ENCODE results near the gene PHYHD1.
A peak's percentile ranks its signal among the peaks of the same experiment; 100 is the strongest.
"Not testable (repeated sequence)": the region's sequence is repeated elsewhere in the genome, so short reads cannot be mapped to it uniquely, and the experiment has no call there.

The PHYHD1 gene

DNA sequence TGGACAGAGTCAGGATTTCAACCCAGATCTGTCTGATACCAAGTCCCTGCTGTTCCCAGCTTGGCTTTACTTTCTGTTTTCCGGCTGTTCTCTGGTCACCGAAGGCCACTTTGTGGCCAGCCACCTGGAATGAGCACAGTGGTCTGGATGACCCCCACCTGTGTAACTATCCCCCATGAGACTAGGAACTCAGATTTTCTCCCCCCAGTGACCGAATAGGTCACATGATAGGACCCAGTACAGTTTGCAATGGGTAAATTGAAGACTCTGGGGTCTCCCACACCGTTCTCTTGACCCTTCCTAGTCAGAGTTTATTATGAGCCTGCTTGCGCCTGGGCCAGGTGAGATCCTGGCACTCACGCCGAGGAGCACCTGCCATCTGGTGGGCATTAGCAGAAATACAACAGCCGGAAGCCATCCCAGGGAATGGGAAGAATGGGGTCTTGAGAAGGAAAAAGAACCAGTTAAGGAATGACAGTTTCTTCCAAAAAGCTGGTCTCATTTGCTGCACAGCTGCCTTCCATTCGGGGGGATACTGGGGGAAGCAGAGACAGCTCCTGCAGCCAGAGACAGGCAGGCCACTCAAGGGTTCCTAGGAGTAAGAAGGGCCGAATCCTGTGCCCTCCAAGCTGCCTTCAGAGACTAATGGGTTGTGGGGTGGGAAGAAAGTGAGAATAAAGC lies 7.1 kb downstream of the PHYHD1 start:
- DNase-seq = peak; percentile 48

DNA sequence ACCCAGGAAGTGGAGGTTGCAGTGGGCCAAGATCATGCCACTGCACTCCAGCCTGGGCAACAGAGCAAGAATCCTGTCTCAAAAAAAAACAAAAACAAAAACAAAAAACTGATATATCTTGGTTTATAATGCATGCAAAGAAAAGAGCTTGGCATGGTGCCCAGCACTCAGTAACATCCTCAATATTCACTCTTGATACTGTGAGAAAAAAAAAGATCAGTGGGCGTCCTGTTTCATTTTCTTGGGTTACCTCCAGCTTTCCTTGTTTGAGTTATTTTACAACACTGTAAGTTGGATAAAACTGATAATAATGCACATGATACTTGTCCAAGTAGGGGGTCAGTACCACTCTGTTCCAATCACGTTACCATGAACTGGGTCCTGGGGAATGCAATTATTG lies 7.8 kb downstream of the PHYHD1 start:
- no peak for DNase-seq

DNA sequence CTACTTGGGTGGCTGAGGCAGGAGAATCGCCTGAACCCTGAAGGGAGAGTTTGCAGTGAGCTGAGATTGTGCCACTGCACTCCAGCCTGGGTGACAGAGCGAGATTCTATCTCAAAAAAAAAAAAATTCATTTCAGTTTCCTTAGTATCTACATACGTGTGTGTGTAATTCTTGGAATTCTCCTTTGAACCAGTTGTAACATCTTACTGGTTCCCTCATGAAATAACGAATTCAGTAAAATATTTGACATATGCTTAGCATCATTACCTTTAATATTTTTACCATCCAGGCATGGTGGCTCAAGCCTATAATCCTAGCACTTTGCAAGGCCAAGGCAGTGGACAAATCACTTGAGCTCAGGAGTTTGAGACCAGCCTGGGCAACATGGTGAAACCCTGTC lies 8.8 kb downstream of the PHYHD1 start:
- no peak for DNase-seq

DNA sequence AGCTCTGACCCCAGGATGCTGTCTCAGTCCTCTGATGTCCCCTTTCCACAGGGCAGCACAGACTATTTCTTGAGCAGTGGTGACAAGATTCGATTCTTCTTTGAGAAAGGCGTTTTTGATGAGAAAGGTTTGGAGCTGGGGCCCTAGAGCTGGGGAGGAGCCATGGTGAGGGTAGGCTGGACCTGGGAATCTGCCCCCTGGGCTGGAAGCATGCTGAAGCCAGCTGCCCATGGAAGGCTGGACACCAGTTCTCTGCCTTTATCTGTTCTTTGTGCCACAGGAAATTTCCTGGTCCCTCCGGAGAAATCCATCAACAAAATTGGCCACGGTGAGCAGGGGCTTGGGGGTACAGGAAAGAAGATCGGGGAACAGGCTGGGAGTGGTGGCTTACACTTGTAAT lies 12.9 kb downstream of the PHYHD1 start:
- DNase-seq = no peak

DNA sequence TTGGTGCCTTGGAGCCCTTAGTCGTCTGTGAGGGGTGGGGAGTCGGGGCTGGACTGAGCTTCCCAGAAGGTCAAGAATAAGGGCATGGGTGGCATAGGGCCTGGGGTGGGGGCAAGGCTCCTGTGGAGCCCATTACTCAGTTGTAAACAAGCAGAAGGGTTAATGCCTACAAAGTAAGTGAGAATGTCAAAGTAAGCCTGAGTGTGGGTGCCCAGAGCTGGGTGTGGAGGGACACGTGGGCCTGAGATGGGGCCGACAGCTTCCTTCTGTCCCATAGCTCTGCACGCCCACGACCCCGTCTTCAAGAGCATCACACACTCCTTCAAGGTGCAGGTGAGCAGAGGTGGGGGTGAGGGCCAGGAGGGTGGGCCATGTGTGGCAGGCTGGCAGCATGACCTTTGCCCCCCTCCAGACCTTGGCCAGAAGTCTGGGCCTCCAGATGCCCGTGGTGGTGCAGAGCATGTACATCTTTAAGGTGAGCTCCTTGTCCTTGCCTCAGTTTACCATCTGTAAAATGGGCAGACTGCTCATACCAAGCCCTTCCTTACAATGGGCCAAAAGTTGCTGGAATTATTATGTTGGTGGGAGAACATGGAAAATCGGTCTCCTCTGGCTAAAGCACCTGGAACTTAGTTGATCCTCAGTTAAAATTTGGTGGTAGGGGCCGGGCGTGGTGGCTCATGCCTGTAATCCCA lies 15.5 kb downstream of the PHYHD1 start:
- no peak for DNase-seq

DNA sequence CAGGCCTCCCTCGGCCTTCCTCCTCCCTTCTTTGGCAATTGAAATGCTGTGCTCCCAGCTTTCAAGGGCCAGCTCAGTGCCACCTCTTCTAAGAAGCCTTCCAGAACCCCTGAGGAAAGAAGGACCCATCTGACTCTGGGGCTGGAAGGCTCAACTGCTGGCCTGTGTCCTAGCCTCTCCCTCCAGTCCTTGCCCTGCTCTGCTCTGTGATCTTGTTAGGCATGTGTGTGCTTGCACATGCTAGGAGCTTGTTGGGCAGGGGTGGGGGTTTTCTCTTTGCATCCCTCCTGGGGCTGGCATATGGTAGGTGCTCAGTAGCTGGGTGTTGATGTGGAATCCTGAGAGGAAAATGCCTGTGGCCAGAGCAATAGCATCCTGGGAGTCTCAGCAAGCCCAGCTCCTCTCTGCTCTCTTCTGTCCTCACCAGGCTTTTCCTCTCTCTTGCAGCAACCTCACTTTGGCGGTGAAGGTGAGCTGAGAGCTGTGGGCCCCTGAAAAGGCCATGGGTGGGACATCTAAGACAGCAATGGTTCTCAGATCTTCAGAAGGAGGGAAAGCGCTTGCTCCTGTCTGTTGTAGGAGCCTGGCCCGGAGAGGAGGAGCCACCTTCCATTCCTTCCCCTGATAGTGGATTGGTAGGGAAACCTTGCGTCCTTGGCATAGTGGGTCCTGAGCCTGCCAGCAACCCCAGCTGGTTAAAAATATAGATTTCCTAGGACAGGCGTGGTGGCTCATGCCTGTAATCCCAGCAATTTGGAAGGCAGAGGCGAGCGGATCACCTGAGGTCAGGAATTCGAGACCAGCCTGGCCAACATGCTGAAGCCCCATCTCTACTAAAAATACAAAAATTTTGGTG lies 16.8 kb downstream of the PHYHD1 start:
- DNase-seq = no peak

DNA sequence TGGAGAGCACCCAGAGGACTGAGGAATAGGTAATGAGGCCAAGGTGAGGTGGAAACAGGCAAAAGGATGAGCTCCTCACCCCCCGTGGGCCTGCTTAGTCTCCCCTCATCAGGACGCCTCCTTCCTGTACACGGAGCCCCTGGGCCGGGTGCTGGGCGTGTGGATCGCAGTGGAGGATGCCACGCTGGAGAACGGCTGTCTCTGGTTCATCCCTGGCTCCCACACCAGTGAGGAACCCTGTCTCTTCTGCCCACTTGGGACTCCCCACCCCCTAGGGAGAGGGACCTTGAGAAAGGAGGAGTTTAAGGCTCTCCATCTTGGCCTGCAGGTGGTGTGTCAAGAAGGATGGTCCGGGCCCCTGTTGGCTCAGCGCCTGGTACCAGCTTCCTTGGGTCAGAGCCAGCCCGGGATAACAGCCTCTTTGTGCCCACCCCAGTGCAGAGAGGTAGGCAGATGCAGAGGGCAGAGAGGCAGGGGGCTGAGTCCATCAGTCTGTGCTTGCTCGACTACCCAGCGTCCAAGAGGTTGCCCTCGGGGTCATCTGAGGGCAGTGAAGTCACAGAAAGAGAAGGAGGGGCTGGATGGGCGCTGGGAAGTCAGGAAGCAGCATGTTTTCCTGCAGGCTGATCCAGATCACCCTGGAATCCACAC lies 19.6 kb downstream of the PHYHD1 start:
- no peak for DNase-seq

DNA sequence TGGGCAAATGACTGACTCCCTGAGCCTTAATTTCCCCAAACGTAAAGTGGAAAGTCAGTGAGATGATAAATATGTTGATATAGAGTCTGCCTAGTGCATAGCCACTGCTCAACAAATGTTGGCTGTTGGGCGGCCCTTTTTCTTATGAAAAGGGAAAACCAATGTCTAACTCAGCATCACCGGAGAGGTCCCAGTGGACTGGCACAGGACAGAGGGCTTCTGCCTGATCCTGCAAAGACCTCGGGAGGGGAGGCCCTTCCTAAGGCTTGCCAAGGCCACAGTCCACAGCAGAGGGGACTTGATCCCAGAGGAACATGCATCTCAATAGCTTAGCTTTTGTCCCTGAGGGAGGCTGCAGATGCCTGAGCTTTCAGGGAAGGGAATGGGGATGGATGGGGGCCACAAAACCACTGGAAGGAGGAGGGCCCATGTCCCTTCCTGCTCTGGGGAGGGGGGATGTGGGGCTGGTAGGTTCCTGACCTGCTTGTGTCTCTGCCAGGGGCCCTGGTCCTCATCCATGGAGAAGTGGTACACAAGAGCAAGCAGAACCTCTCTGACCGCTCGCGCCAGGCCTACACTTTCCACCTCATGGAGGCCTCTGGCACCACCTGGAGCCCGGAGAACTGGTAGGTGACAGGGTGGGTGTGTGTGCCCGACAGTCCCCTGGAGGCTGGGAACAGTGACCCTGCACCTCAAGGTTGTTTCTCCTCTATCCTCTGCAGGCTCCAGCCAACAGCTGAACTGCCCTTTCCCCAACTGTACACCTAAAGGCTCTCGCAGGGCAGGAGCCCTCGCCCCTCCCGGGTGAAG lies 20.4 kb downstream of the PHYHD1 start:
- no peak for DNase-seq

DNA sequence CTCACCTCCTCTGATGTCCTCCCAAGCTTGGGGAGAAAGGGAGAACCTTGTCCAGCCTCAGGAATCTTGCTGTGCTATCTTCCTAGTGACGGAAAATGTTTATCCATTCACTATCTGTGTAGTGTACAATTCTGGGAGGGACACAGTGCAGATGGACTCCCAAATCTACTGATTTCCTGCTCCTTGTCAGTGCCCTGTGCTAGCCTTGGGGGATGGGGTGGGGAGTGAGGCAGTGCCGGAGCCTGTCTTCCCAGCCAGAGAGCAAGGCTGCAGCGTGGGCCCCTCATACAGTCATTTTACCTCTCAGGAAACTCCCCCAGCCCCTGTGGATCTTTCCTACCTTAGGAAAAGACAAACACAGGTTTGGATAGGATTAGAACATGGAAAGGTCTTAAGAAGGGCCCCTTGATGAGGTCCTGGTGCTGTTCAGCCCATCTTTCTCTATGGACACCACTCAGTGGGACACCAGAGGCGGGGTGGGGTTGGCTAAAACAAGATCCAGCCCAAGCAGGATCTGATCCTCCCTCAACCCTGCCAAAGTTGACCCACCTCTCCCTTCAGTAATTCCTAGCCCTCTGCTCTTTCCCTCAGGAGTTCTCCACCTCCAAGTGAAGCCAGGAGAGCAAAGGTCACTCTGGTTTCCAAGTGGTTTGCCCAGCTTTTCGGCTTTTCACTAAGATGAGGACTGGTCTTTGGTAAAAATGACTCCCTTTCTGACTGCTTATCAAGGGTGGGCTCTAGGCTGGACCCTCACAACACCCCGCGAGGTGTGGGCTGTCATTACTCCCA lies 23.2 kb downstream of the PHYHD1 start:
- DNase-seq = no peak

DNA sequence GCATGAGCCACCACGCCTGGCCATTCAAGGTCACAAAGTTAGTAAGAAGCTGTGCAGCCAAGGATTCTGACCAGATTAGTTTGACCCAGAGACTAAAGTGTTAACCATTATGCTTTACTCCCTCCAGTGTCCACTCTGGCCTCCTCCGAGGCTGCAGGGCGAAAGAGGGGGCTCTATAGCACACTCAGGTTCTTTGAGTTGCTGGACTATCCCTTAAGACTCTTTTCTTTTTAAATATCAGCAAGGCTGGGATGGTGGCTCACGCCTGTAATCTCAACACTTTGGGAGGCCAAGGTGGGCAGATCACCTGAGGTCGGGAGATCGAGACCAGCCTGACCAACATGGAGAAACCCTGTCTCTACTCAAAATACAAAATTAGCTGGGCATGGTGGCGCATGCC lies 24.2 kb downstream of the PHYHD1 start:
- DNase-seq = not testable (repeated sequence)

DNA sequence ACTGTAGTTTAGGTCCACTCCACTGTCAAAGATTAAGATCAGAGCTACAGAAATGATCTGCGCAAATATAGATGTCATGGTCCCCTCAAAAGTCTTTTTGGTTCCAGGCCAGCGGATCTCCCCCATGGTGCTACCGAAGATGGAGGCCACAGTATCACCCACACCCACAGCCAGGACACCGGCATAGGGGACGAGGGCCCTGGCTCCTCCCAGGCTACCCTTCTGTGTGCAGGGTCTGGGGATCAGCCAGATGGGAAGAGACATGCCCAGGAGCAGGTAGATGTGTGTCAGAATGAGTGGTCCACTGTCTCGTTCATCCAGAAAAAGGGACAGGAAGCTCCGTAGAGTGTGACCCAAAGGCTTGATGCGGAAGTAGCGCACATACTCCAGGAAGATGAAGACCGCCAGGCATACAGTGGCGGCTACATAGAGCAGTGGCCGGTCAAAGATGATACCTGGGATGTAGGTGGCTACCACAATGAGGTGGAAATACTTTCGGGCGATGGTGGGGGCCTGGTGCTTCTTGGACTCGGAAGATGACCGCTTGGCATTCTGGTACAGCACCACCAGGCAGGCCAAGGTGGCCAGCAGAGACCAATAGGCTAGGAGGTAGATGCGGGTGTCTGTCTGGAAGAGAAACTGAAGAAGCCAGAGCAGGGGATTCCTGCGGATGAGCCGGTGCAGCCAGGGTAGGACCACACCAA lies 25.2 kb downstream of the PHYHD1 start:
- no peak for DNase-seq

DNA sequence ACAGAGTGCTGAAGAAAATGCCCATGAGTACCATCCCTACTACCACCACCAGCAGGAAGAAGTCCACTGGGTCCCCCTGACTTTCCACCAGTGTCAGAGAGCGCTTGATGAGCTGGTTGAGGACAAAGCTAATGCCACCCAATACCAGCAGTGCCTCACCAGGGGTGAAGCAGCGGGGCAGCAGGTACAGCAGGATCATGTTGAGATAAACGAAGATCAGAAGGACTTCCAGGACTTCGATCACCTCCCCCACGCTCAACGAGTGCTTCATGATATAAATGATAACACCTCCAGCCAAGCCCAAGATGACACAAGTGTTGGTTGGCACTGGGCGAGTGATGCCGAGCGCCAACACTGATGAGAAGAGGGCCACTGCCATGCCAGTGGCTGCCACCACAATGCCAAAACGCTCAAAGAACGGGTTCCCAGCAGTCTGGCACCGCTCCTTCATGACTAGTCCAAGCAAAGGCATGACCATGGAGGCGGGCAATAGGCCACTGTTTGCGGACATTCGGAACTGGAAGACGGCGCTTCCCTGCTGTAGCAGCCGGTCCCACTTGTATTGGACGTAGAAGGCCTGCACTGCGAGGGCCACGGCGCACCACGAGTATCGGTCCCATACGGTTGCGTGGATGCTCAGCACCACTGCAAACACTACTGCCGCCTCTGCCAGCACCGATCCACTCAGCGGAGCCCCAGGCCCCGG lies 25.9 kb downstream of the PHYHD1 start:
- DNase-seq = peak; percentile 6

DNA sequence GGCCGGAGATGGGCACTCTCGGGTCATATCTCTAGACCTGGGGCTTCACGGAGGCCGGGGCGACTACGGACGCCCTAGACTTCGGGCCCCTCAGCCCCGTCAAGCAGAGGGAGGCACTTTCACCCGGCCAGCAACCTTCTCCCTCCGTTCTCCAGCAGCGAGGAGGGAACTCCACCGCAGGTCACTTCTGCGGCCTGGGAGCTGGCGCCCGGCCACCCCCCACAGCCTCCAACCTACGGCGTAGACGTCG lies 26.4 kb downstream of the PHYHD1 start:
- DNase-seq = no peak

DNA sequence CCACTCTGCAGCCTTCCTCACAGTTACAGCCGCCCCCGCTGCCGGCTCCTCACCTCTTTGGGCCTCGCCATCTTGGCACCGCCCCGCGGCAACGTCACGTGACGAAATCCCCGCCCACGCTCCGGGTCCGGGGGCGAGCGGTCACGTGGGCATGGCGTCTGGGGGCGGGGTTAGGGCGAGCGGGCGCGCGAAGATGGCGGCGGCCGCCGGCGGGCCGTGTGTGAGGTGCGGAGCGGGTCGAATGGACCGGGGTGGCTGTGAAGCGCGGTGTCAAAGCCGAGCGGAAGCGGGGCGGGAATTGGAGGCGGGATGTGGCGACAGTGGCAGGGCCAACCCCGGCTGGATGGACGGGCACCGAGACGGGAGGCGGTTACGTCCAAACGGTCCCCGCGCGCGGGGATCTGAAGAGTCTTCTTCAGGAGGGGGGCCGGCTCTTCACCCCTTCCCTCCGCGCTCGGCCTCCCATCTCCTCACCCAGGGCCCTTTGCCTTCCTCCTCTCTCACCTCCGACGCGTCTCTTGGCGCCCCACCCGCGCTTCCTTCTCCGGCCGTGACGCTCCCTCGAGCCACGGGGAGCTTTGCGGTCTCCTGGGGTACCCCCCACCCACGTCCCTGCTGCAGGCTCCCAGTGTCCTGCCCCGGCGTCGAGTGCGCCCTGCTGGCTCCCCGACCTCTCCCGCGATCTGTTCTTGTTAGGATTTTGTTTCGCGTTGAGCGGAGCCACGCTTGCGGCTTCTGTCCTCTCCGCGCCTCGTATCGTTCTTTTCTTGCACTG lies 26.9 kb downstream of the PHYHD1 start, which contains the start of the genes DOLK and NUP188:
Gene DOLK (minus strand): TSS at position 77 of the 775 bp plus-strand sequence. CDS start 300 bp downstream, outside the sequence.
Gene NUP188 (plus strand): TSS at position 173 of the 775 bp plus-strand sequence. CDS start 21 bp downstream, at position 194.
- peak; percentile 98 for DNase-seq

DNA sequence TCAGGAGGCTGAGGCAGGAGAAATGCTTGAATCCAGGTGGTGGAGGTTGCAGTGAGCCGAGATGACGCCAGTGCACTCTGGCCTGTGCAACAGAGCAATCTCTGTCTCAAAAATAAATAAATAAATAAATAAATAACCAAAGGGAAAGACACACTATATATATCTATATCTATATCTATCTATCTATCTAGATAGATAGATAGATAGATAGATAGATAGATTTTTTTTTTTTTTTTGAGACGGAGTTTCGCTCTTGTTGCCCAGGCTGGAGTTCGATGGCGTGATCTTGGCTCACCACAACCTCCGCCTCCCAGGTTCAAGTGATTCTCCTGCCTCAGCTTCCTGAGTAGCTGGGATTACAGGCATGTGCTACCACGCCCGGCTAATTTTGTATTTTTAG lies 40.6 kb downstream of the PHYHD1 start:
- not testable (repeated sequence) for DNase-seq

DNA sequence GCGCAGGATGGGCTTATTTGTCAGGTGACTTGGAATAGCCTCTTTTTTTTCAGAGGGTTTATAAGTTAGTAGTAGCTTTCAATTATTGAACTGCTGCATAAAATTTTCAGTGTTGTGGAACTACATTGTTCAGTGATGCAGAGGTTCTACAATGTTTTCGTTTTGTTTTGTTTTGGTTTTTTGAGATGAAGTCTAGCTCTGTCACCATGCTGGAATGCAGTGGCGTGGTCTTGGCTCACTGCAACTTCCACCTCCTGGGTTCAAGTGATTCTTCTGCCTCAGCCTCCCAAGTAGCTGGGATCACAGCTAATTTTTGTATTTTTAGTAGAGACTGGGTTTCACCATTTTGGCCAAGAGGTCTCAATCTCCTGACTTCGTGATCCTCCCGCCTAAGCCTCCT lies 48.7 kb downstream of the PHYHD1 start:
- DNase-seq = no peak

DNA sequence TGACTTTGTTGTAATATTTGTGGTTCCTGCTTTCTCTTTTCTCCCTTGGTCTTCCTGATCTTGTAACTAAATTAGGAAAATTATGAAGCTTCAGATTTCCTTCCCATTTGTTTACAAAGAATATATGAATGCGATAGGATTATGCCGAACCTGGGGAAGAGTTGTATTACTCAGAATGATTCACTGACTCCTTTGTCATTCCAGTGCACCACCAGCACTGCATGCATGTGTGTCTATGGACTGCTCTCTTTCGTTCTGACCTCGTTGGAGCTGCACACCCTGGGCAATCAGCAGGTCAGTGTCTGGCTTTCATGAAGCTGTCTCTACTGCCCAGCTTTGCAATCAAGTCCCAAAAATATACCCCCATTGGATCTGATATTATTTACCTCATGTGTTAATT lies 52.2 kb downstream of the PHYHD1 start:
- DNase-seq = no peak

DNA sequence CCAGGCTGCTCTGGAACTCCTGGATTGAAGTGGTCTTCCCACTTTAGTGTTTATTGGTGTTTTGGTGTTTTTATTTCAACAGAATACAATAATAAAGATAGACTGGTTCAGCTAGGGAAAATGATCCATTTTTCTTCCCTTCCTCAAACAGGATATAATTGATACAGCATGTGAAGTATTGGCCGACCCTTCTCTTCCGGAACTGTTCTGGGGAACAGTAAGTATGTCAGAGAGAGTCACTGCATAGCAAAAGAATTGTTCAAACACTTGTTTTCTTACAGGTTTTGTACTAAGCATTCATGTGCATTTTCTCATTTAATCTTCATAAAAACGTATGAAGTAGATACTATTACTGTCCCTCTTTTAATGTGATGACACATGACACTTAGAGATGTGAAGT lies 58.3 kb downstream of the PHYHD1 start:
- no peak for DNase-seq

DNA sequence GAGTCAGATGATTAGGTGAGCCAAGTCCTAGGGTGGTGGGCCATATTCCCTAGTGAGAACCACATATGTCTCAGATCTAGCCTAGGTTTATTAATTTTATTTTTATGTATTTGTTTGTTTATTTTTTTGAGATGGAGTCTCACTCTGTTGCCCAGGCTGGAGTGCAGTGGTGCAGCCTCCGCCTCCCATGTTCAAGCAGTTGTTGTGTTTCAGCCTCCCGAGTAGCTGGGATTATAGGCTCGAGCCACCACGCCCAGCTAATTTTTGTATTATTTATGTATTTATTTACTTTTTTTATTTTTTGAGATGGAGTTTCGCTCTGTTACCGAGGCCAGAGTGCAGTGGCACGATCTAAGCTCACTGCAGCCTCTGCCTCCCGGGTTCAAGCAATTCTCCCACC lies 62.8 kb downstream of the PHYHD1 start:
- DNase-seq = no peak

All from activated CD4-positive, alpha-beta T cell treated with anti-CD3 and anti-CD28 coated beads, Interleukin-10, Interleukin-2, amounts not matched to agents 100 ng/mL and 50 ng/mL, durations not matched to agents 16 hours and 8 hours (primary cell).